ENCODE measurements around the gene BZW1. TPM values are rescaled to one million over a fixed set of nuclear protein-coding genes. Genes with fewer than 3 reads are reported as not detected.

Gene BZW1
- total and polyA plus RNA-seq, 2 of the 4 experiments (the other 2 are of a cell fraction) = 204 to 268 TPM

- no peak for TF ChIP-seq SMC3 (IDR thresholded peaks at IDR 0.05; ENCODE audit: low read depth, low read length)
Observed at GRCh38 chr2:200851398-200852248, 39.9 kb downstream of the BZW1 start (continued).

- ChIA-PET POLR2A (ENCODE audit: unreplicated experiment) (no interaction called here), CTCF (interaction anchor here (0.7 to 1.2 kb wide), 2 partner anchors 14 to 139 kb away, joined by 3 to 4 read pairs; no protein-coding TSS in a partner anchor)
- no peak overlapping the region for H4K5ac ChIP-seq (ENCODE audit: low read depth, low read length)
- no peaks in the 10 kb centered on the region for H3K27me3 ChIP-seq (ENCODE audit: control insufficient read depth, insufficient read depth, low read length)
- H2BK15ac ChIP-seq (ENCODE audit: low read depth, low read length) = no peak overlapping the region
- peaks cover 47% of the 10 kb centered on the region for H3K36me3 ChIP-seq (ENCODE audit: control insufficient read depth, insufficient read depth, low read length)
- H3K9ac ChIP-seq (ENCODE audit: low read depth, low read length) = no peak overlapping the region
- H2AK5ac ChIP-seq (ENCODE audit: low read depth, low read length) = no peak overlapping the region
- BruUV-seq (replicated peaks) = no TSS peak
- no peak overlapping the region for H3K4me3 ChIP-seq (ENCODE audit: insufficient read depth, low read depth, low read length)
- H2BK5ac ChIP-seq (ENCODE audit: low read depth, low read length, poor library complexity, severe bottlenecking) = no peak overlapping the region
- peaks cover 45% of the 10 kb centered on the region for H4K20me1 ChIP-seq (ENCODE audit: insufficient read depth, low read length)
- no peak overlapping the region for H4K8ac ChIP-seq (ENCODE audit: low read depth in 2 of 2, low read length in 2 of 2)
- peaks cover 14 to 23% of the 10 kb centered on the region in 2 experiments for H3K79me1 ChIP-seq (ENCODE audit: low read depth in 1 of 2, low read length in 2 of 2)
- H3K56ac ChIP-seq (ENCODE audit: extremely low read depth, insufficient read depth, low read length) = no peak overlapping the region
- H2BK120ac ChIP-seq (ENCODE audit: low read depth, low read length) = no peak overlapping the region
- DNase-seq (no peak), ATAC-seq (ENCODE audit: low read depth) (no peak)
- no peaks in the 10 kb centered on the region for H3K4me1 ChIP-seq (ENCODE audit: control insufficient read depth, insufficient read depth, low read length)
- dilution Hi-C loops (cut with HindIII; ENCODE audit: low sequenced_read_pairs, unreplicated experiment) (no loop called here), in situ Hi-C loops (cut with MboI; ENCODE audit: low sequenced_read_pairs) (no loop called here), intact Hi-C loops (cut with micrococcal nuclease) (no loop called here)
- H3K18ac ChIP-seq (ENCODE audit: low read depth, low read length) = no peak overlapping the region
- H3K4ac ChIP-seq (ENCODE audit: low read depth, low read length) = no peak overlapping the region
- no peak for TF ChIP-seq RCOR1 (IDR thresholded peaks at IDR 0.05; ENCODE audit: insufficient replicate concordance, low read length)
- no peak for TF ChIP-seq CEBPB (IDR thresholded peaks at IDR 0.05; ENCODE audit: low read depth, low read length)
- no peak for TF ChIP-seq BHLHE40 (IDR thresholded peaks at IDR 0.05; ENCODE audit: low read depth, low read length)
- TF ChIP-seq POLR2A (IDR thresholded peaks at IDR 0.05; ENCODE audit: low read depth, low read length) = no peak
- TF ChIP-seq RAD21 (IDR thresholded peaks at IDR 0.05; ENCODE audit: low read length) = no peak
- TF ChIP-seq USF2 (IDR thresholded peaks at IDR 0.05; ENCODE audit: low read depth, low read length) = no peak
- TF ChIP-seq MAZ (IDR thresholded peaks at IDR 0.05; ENCODE audit: borderline replicate concordance, low read depth, low read length) = no peak
- no peaks in the 10 kb centered on the region for H3K9me3 ChIP-seq (ENCODE audit: control insufficient read depth, insufficient read depth, low read length)
- no peak overlapping the region for H3K27ac ChIP-seq (ENCODE audit: insufficient read depth, low read length)
- H3K4me2 ChIP-seq (ENCODE audit: low read depth, low read length) = no peak overlapping the region
- no peak overlapping the region for H3K23ac ChIP-seq (ENCODE audit: low read depth, low read length)
- no peak overlapping the region for H2AFZ ChIP-seq (replicated peaks; ENCODE audit: low read length, poor library complexity)
- no peak overlapping the region for H2AK9ac ChIP-seq (replicated peaks; ENCODE audit: low read depth, low read length, poor library complexity)
- WGBS, 2 experiments (ENCODE audit: extremely low coverage in 2 of 2, insufficient read length in 1 of 2) = no CpG with 5 or more reads among the region's 2 CpGs
- no peaks in the 10 kb centered on the region for H3K9me1 ChIP-seq (ENCODE audit: insufficient read depth, low read length)
- H2BK20ac ChIP-seq (ENCODE audit: low read depth, low read length) = no peak overlapping the region
- no peak overlapping the region for H4K91ac ChIP-seq (ENCODE audit: insufficient read depth, low read depth, low read length)
- H3K14ac ChIP-seq (replicated peaks; ENCODE audit: low read depth, low read length) = no peak overlapping the region
Observed at GRCh38 chr2:200852605-200853004, 40.9 kb downstream of the BZW1 start.
